Heart left ventricle (tissue), 16 donors: ENCODE data around the gene ATXN1. TPM values are rescaled to one million over a fixed set of nuclear protein-coding genes. Genes with fewer than 3 reads are reported as not detected.

Experiments used
- ATAC-seq, 4 donors: fragments of 200-7000 bp; cut with Tn5 transposase; one replicate each; pipeline ENCODE4 v1.9.1; 2020 to 2022; ENCODE audit warnings: moderate library complexity in 4 of 4, mild to moderate bottlenecking in 3 of 4, moderate number of reproducible peaks in 1 of 4
- DNase-seq, 5 donors: peaks; one replicate each; pipeline ENCODE4 v3.0.0-alpha.2; 2020
- H3K27ac ChIP-seq, 12 donors: fragments of 200-600 bp; sonication (generic) in 4 of 12; one replicate each; pipeline versions ENCODE4 v1.5.0 to v1.8.0; 2016 to 2022; ENCODE audit warnings: mild to moderate bottlenecking in 2 of 12
- H3K27me3 ChIP-seq, 9 donors: fragments of 200-600 bp; sonication (generic) in 2 of 9; one replicate each; pipeline versions ENCODE4 v1.5.1 to v1.8.0; 2016 to 2022; ENCODE audit warnings: mild to moderate bottlenecking in 3 of 9
- H3K36me3 ChIP-seq, 9 donors: fragments of 200-600 bp; sonication (generic) in 2 of 9; one replicate each; pipeline versions ENCODE4 v1.5.0 to v1.8.0; 2018 to 2022; ENCODE audit warnings: mild to moderate bottlenecking in 2 of 9
- H3K4me1 ChIP-seq, 12 donors: fragments of 200-600 bp; sonication (generic) in 4 of 12; one replicate each; pipeline versions ENCODE4 v1.5.0 to v1.8.0; 2016 to 2022; ENCODE audit warnings: mild to moderate bottlenecking in 3 of 12
- H3K4me3 ChIP-seq, 12 donors: fragments of 200-600 bp; sonication (generic) in 4 of 12; one replicate each; pipeline versions ENCODE4 v1.5.0 to v1.8.0; 2017 to 2022; ENCODE audit warnings: mild to moderate bottlenecking in 9 of 12, moderate library complexity in 4 of 12
- H3K9me3 ChIP-seq, 12 donors: fragments of 200-600 bp; sonication (generic) in 4 of 12; one replicate each; pipeline versions ENCODE4 v1.5.0 to v1.8.0; 2016 to 2022; ENCODE audit warnings: mild to moderate bottlenecking in 1 of 12
- POLR2A ChIP-seq, 2 donors: fragments of 450-650 bp; IDR thresholded peaks; one replicate each; pipeline ENCODE4 v1.6.1; 2017; ENCODE audit warnings: antibody characterized with exemption in 2 of 2, mild to moderate bottlenecking in 2 of 2, moderate library complexity in 2 of 2
- WGBS, 4 donors: extraction: QIAGEN DNeasy Blood & Tissue Kit in 2 of 4; methylation state at CpG; one replicate each; pipeline versions ENCODE4 v1.1.5 to v1.1.7; 2013 to 2018; 5-methylcytosine and 5-hydroxymethylcytosine counted together
- intact Hi-C, 10 donors: fragments of 100-400 bp; cut with DNase I; formaldehyde crosslinking; loops; one replicate each; pipeline versions ENCODE4 v1.11.1 to v1.14.2; 2022
- polyA plus RNA-seq, 2 donors: library from polyadenylated mRNA; stranded (reverse); fragments of 200-250 nt; gene quantifications; one replicate each; pipeline ENCODE4 v1.2.3, GENCODE V29; 2013
- total RNA-seq, 9 donors: library from RNA; depleted of rRNA in 2 of 9; stranded (reverse); fragments of >200 nt in 2 of 9; fragmentation: NEBNext Ultra II Directional in 3 of 9; extraction: Animal tissue kit (Norgen Biotek cat#: 25700) in 3 of 9; gene quantifications; one replicate each; pipeline versions ENCODE4 v1.1.0 to v1.2.4, GENCODE V29; 2016 to 2023
- TF ChIP-seq, protein P1 (sequence below), 12 donors: fragments of 200-600 bp; sonication (generic) in 4 of 12; IDR thresholded peaks; one replicate each; pipeline versions ENCODE4 v1.5.0 to v1.8.0; 2018 to 2022; ENCODE audit warnings: antibody characterized with exemption in 12 of 12, mild to moderate bottlenecking in 5 of 12
- donor health status: ischemic (EF 13 %, LVEDD 7.1; RV severe dilation, severe dysfunction).
- donor health status: healthy with polysubstance abuse.
- donor health status: DM: no; HTN: yes; CAD: no.
- donor health status: DM: no; HTN: no; CAD: no.
- donor health status: ischemic (EF 25% LVEDD 6.9; RV normal size, moderate dysfunction).
- donor health status: ischemic (EF 25% LVEDD 5.7; RV mildly dilated, moderate dysfunction).
- donor health status: healthy.
- donor health status: DM: yes; HTN: yes; CAD: no.
- donor health status: ischemic (EF 35%, LVEDD 5.7; RV mildly dilated, moderate dysfunction).
- donor health status: nonischemic (EF 11% LVEDD 7.7; RV severe dilation, severe dysfunction).
- donor health status: DM: yes; HTN: yes; CAD: no.
- donor health status: PGD.
- donor health status: ischemic (EF 29% LVEDD 5.4; RV normal size, mild dysfunction).
- donor health status: nonischemic (EF 23%, LVEDD 6.1; RV moderate dilation, normal function).

The ATXN1 gene
- total and polyA plus RNA-seq, 11 donors, result 8.7 to 51.8 (median 36.0) TPM

DNA sequence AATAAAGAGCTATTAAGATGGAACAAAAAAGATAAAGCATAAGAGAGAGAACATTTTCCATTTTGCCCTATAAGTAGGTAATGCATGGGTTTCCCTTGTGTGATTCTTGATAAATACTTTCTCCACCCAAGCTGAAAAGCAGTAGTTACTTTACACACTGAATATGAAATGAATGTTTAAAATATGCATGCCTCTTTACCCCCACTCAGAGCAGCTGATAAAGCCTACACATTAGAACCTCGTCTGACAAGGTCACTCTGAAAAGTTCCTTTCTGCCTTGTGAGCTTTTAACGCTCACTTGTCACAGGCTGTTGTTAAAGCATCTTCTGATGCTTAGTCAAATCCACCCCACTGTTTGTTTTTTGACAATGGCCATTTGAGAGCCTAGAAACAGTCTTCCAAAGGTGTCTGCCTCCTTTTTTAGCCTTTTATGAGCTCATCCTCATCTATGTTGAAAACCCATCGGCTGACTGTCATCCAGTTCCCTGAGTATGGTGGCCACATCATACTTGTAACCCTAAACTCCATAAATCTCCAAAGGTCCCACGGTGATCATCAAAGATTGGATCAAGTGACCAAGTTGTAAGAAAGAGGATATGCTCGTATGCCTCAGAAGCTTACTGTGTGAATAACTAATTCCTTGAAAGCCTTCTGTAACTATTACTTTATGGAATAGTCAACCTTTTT lies 102.8 kb downstream of the ATXN1 start:
- Histone ChIP-seq H3K4me1 (peaks cover 0 to 35% (median 11%) of the 10 kb centered on the region in 12 donors), H3K27me3 (no peaks in the 10 kb centered on the region), H3K9me3 (peaks cover 0 to 13% (median 7%) of the 10 kb centered on the region in 12 donors), H3K4me3 (no peak overlapping the region), H3K27ac (peak overlapping the region in 1 of 12 donors; percentile 29), H3K36me3 (peaks cover 0 to 28% (median 6%) of the 10 kb centered on the region in 9 donors)
- intact Hi-C loops, result loop anchor here in 1 of 10 donors (5.0 kb wide), 1 partner anchor 99 kb away; no protein-coding TSS in a partner anchor
- no peak for TF ChIP-seq POLR2A (IDR thresholded peaks at IDR 0.05)
- TF ChIP-seq, protein P1, sequence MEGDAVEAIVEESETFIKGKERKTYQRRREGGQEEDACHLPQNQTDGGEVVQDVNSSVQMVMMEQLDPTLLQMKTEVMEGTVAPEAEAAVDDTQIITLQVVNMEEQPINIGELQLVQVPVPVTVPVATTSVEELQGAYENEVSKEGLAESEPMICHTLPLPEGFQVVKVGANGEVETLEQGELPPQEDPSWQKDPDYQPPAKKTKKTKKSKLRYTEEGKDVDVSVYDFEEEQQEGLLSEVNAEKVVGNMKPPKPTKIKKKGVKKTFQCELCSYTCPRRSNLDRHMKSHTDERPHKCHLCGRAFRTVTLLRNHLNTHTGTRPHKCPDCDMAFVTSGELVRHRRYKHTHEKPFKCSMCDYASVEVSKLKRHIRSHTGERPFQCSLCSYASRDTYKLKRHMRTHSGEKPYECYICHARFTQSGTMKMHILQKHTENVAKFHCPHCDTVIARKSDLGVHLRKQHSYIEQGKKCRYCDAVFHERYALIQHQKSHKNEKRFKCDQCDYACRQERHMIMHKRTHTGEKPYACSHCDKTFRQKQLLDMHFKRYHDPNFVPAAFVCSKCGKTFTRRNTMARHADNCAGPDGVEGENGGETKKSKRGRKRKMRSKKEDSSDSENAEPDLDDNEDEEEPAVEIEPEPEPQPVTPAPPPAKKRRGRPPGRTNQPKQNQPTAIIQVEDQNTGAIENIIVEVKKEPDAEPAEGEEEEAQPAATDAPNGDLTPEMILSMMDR (IDR thresholded peaks at IDR 0.05), result no peak
- no peak for DNase-seq
- 48 to 67% (median 62%) methylated on average over 5 of the region's 5 CpGs for WGBS, 4 donors
- peak in 1 of 4 donors; percentile 44 for ATAC-seq

DNA sequence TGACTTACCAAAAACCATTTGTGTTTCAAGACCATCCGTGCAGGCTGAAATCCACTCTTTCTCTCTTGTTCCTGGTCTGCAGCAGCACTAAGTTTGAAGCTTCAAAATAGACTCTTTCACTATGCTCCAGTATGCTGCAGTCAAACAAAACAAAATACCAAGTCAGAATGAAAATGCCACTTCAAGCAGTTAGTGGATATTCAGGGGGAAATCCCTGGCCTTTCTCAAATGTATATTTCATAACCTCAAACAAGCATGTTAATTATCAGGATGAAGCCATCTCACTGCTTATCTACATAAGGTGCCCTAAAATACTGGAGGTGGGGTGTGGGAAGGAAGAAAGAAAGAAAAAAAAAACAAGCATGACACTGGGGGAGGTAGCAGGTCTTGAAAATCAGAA lies 103.5 kb downstream of the ATXN1 start:
- H3K27me3 ChIP-seq, result no peaks in the 10 kb centered on the region
- intact Hi-C loops, result loop anchor here in 1 of 10 donors (5.0 kb wide), 1 partner anchor 100 kb away; no protein-coding TSS in a partner anchor
- H3K36me3 ChIP-seq, result peaks cover 0 to 34% (median 6%) of the 10 kb centered on the region in 9 donors
- H3K4me1 ChIP-seq, result peaks cover 0 to 40% (median 11%) of the 10 kb centered on the region in 12 donors
- WGBS, 4 donors, result 74 to 92% (median 83%) methylated on average over 1 of the region's 1 CpG
- ATAC-seq, result no peak
- no peak overlapping the region for H3K27ac ChIP-seq
- TF ChIP-seq, protein P1 (IDR thresholded peaks at IDR 0.05), result no peak
- no peak for TF ChIP-seq POLR2A (IDR thresholded peaks at IDR 0.05)
- H3K9me3 ChIP-seq, result peaks cover 0 to 13% (median 7%) of the 10 kb centered on the region in 12 donors
- DNase-seq, result no peak
- no peak overlapping the region for H3K4me3 ChIP-seq

DNA sequence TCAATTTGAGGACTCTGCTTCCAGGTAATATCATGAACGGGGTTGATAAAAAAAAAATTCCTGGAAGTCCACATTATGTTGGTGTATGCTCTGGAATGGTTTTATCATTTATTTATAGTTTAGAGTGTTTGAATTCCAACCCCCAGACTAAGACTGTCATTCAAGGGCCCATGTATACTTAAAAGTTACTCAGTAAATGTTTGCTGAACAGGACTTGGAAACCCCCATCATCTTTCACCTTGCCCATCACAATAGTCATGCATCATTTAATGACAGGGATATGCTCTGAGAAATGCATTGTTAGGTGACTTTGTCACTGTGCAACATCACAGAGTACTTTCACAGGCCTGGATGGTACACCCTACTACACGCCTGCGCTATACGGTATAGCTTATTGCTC lies 104.8 kb downstream of the ATXN1 start:
- Histone ChIP-seq H3K9me3 (peaks cover 0 to 4% (median 2%) of the 10 kb centered on the region in 12 donors), H3K4me3 (no peak overlapping the region), H3K27ac (no peak overlapping the region), H3K36me3 (peaks cover 0 to 46% (median 6%) of the 10 kb centered on the region in 9 donors), H3K4me1 (peaks cover 0 to 51% (median 11%) of the 10 kb centered on the region in 12 donors), H3K27me3 (no peaks in the 10 kb centered on the region)
- TF ChIP-seq, protein P1 (IDR thresholded peaks at IDR 0.05), result no peak
- no peak for TF ChIP-seq POLR2A (IDR thresholded peaks at IDR 0.05)
- intact Hi-C loops, result loop anchor here in 1 of 10 donors (5.0 kb wide), 1 partner anchor 101 kb away; no protein-coding TSS in a partner anchor
- DNase-seq, result no peak
- 83 to 92% (median 88%) methylated on average over 4 of the region's 4 CpGs for WGBS, 4 donors
- no peak for ATAC-seq

DNA sequence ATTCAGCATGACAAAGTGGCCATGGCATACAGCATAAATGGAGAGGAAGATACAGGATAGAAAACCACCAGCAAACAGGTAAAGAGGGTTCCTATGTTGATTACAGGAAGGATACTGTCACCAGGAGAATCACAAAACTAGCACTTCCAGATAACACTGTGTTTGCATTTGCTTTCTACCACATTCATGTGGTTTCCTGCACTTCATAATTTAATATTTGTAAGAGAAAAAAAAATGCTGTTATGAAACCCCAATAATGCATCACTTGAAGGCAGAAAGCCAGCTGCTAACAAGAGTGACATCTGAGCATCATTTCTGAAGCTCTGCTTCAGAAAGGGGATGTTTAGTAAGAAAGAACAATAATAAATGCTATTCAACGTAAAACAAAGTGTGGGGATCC lies 106.6 kb downstream of the ATXN1 start:
- no peak for TF ChIP-seq POLR2A (IDR thresholded peaks at IDR 0.05)
- TF ChIP-seq, protein P1 (IDR thresholded peaks at IDR 0.05), result no peak
- peaks cover 0 to 57% (median 10%) of the 10 kb centered on the region in 9 donors for H3K36me3 ChIP-seq
- DNase-seq, result no peak

More for the DNA sequence above, 106.6 kb downstream of the ATXN1 start:
- Histone ChIP-seq H3K27ac (no peak overlapping the region), H3K27me3 (no peaks in the 10 kb centered on the region), H3K4me3 (no peak overlapping the region), H3K9me3 (no peaks in the 10 kb centered on the region), H3K4me1 (peaks cover 0 to 40% (median 6%) of the 10 kb centered on the region in 12 donors)
- 89 to 96% (median 94%) methylated on average over 1 of the region's 1 CpG for WGBS, 4 donors
- ATAC-seq, result no peak
- intact Hi-C loops, result loop anchor here in 1 of 10 donors (5.0 kb wide), 1 partner anchor 103 kb away; no protein-coding TSS in a partner anchor
